GM10248 (cell line): Measurements from ENCODE around the gene SCG3.

Experiments used
- CTCF ChIA-PET: fragments of 300-600 bp; sonication (Branson Sonifier 250); formaldehyde crosslinking; extraction: SDS; loops from one replicate; lab custom pipeline; 2021; ENCODE audit warnings: antibody characterized with exemption; lab: Yijun Ruan, JAX
- POLR2A ChIA-PET: fragments of 350-650 bp; sonication (Branson Sonifier 250); formaldehyde crosslinking; extraction: SDS; loops from one replicate; lab custom pipeline; 2020; ENCODE audit warnings: antibody characterized with exemption; lab: Yijun Ruan, JAX
- DNase-seq: peaks from one replicate; pipeline ENCODE4 v3.0.0; 2012; ENCODE audit errors: extremely low spot score
- TF ChIP-seq, protein P1 (sequence below): IDR thresholded peaks from 2 replicates; pipeline ENCODE4 v1.5.1; 2012; ENCODE audit warnings: mild to moderate bottlenecking, low read depth; ENCODE audit errors: extremely low read depth, missing control alignments, control extremely low read depth

Gene SCG3

DNA sequence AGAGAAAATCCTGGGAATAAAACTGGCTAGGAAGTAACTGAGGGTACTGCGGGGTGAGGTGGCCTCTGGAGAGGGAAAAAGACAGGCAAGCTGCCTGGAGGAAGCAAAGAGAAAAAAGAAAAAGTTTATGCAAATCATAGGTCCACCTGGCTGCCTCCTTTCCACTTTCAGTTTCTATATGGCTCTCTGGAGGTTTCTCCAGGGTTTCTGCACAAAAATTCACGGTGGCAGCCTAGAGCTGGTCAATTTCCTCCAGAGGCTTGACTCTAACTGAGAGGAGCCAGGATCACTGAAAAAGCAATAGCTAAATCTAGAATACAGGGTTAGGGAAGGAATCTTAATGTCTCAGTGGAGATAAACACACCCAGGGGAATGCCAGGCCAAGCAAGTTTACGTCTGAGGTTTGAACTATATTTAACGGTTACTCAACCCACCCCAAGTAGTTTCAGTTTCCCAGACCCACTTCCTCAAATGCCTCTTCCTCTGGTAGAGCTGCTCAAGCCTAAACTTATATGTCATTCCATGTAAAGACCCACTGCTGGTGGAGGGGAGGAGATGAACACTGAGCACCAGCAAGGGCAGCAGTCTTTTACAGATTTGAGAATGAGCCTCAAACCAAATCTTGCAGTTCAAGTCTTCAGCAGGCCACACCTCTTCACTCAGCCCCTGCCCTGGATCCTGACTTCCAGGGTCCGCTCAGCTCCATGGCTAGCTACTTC is 50.4 kb downstream of the SCG3 start:
- DNase-seq = peak; percentile 66
- POLR2A ChIA-PET = interaction anchor here (0.6 kb wide), 1 partner anchor 26 kb away, joined by 3 read pairs; no protein-coding TSS in a partner anchor
- CTCF ChIA-PET = interaction anchor here (0.7 to 3.6 kb wide), 4 partner anchors 16 to 240 kb away, joined by 3 to 23 read pairs (median 3); partner anchors contain the start of gene LEO1
- TF ChIP-seq, protein P1, sequence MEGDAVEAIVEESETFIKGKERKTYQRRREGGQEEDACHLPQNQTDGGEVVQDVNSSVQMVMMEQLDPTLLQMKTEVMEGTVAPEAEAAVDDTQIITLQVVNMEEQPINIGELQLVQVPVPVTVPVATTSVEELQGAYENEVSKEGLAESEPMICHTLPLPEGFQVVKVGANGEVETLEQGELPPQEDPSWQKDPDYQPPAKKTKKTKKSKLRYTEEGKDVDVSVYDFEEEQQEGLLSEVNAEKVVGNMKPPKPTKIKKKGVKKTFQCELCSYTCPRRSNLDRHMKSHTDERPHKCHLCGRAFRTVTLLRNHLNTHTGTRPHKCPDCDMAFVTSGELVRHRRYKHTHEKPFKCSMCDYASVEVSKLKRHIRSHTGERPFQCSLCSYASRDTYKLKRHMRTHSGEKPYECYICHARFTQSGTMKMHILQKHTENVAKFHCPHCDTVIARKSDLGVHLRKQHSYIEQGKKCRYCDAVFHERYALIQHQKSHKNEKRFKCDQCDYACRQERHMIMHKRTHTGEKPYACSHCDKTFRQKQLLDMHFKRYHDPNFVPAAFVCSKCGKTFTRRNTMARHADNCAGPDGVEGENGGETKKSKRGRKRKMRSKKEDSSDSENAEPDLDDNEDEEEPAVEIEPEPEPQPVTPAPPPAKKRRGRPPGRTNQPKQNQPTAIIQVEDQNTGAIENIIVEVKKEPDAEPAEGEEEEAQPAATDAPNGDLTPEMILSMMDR = no peak

DNA sequence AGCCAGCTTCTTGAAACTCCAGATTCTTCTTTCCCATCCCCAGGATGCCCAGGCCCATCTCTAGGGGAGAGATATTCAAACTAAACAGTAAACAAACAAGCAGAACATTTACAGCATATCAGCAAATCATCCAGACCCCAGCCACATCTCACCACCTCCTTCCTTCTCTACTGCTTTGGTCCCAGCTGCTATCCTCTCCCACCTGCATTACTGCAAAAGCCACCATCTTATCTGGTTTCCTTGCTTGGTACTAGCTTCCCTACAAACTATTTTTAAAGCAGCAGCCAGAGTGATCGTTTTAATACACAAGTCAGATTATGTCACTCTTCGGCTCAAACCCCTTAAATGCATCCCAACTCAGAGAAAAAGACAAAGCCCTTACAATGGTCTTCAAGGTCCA is 51.3 kb downstream of the SCG3 start:
- ChIA-PET POLR2A (no interaction called here), CTCF (interaction anchor here (0.7 to 3.6 kb wide), 3 partner anchors 27 to 44 kb away, joined by 3 to 23 read pairs (median 3); no protein-coding TSS in a partner anchor)

DNA sequence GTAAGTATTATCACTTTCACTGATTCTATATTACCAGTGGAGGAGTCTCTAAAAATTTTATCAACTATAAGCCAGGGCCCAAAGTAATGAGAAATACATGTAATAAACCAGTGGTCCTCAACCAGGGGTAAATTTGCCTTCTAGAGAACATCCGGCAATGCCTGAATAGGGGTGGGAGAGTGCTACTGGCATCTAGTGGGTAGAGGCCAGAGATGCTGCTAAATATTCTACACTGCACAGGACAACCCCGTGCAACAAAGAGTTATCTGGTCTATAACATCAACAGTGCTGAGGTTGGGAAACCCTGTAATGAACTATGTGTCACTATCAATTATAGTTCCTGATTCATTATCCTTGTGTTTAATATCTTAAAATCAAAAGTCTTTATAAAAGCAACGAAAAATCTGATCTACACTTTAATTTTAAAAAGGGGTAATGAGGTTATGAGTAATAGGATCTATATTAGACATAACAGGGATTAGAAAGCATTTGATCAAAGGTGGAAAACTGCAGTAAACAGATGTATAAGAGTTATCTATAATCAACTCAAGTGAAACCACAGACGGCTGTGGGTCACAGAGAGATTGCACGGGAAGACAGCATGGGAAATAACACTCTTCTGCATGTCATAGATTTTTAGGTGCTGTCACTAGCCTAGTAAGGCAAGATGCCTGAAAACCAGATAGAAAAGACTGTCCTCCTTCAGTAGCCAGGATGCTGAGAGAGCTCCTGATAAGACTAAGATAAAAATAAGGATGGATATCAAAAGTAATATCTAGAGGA is 54.1 kb downstream of the SCG3 start:
- DNase-seq = no peak
- TF ChIP-seq, protein P1 = peak; percentile 29
- POLR2A ChIA-PET = no interaction called here
- CTCF ChIA-PET = interaction anchor here (1.2 to 3.7 kb wide), 6 partner anchors 10 to 198 kb away, joined by 3 to 18 read pairs (median 6); no protein-coding TSS in a partner anchor

More for the DNA sequence above, 51.3 kb downstream of the SCG3 start:
- no peak for DNase-seq
- TF ChIP-seq, protein P1 = no peak

DNA sequence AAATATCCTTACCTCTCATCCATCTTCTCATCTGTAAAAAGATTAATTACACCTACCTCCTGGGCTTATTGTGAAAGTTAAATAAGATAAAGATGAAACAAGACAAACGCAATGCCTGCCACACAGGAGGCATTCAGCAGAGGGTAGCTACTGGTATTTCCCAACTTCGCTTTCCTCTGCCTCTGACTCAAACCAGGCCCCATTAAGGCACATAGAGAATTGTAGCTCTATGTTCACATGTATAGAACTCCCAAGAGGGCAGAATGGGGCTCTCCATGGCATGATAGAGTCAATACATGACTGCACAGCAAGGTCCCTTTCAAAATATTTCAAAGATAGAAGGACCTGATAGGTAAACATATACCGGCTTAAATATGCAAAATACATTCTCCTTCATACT is 54.8 kb downstream of the SCG3 start:
- POLR2A ChIA-PET = no interaction called here
- CTCF ChIA-PET = interaction anchor here (1.1 to 3.7 kb wide), 7 partner anchors 10 to 199 kb away, joined by 3 to 18 read pairs (median 5); no protein-coding TSS in a partner anchor
- TF ChIP-seq, protein P1 = no peak
- no peak for DNase-seq

DNA sequence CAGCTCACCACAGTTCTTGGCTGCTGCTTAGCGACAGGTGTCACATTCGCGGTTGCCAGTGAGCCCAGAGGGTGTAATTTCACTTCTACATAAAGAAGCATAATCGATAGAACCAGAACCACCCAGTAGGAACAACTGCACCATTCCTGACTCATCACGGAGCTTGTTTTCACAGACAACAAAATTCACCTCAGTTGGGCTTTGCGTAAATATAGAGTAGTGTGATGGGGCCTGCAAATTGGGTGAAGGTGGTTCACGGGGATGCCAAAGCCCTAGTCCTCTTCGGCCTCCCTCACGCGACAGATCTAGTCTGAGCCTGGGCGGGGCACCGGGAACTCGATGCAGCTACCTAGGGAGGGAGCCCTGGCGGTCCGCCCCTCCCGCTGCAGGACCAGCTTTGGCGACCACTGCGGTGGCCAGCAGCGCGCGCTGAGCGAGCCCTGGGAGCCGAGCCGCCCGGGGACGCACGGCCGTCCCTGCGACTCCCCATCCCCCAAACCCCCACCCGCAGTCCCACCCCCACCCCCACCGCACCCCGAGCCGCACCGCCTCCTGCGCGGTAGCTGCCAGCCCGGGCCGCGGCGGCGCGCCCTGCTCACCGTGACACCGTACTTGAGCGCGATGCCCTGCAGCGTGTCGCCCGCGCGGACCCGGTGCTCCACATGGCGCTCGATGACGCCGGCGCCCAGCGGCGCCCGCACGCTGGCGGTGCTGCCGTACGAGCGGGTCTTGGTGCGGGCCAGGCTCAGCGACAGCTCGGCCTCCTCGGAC is 55.6 kb downstream of the SCG3 start:
- peak; percentile 61 for DNase-seq
- CTCF ChIA-PET = interaction anchor here (0.7 to 3.7 kb wide), 10 partner anchors 11 to 200 kb away, joined by 3 to 18 read pairs (median 3); no protein-coding TSS in a partner anchor
- TF ChIP-seq, protein P1 = no peak
- POLR2A ChIA-PET = no interaction called here
